Right lobe of liver (tissue), 4 donors: Measurements from ENCODE around the gene CIAO2B.
"Not testable (repeated sequence)": the region's sequence is repeated elsewhere in the genome, so short reads cannot be mapped to it uniquely, and the experiment has no call there.

Experiments
- POLR2A ChIP-seq: fragments of 450-650 bp; IDR thresholded peaks from one replicate; pipeline ENCODE4 v1.6.1; 2017; ENCODE audit warnings: antibody characterized with exemption, mild to moderate bottlenecking
- TF ChIP-seq, protein P1 (sequence below), 4 donors: fragments of 200-600 bp in 3 of 4; fragments of 450-650 bp in 1 of 4; IDR thresholded peaks; one replicate each; pipeline versions ENCODE4 v1.5.1 to v1.8.0; 2016 to 2022; ENCODE audit warnings: antibody characterized with exemption in 4 of 4, mild to moderate bottlenecking in 2 of 4
- donor health status: DM: no; HTN: no; CAD: no.
- donor health status: DM: no; HTN: no; CAD: no.
- donor health status: DM: no; HTN: yes; CAD: no.

- TF ChIP-seq, protein P1, sequence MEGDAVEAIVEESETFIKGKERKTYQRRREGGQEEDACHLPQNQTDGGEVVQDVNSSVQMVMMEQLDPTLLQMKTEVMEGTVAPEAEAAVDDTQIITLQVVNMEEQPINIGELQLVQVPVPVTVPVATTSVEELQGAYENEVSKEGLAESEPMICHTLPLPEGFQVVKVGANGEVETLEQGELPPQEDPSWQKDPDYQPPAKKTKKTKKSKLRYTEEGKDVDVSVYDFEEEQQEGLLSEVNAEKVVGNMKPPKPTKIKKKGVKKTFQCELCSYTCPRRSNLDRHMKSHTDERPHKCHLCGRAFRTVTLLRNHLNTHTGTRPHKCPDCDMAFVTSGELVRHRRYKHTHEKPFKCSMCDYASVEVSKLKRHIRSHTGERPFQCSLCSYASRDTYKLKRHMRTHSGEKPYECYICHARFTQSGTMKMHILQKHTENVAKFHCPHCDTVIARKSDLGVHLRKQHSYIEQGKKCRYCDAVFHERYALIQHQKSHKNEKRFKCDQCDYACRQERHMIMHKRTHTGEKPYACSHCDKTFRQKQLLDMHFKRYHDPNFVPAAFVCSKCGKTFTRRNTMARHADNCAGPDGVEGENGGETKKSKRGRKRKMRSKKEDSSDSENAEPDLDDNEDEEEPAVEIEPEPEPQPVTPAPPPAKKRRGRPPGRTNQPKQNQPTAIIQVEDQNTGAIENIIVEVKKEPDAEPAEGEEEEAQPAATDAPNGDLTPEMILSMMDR (IDR thresholded peaks at IDR 0.05), result not testable (repeated sequence)
- not testable (repeated sequence) for TF ChIP-seq POLR2A
These were observed 37.5 kb downstream of the CIAO2B start for GRCh38 chr16:66896682-66897081.
